SH-SY5Y (cell line): ENCODE measurements around the gene BSN.

Experiments
- GATA2 ChIP-seq: IDR thresholded peaks from 2 replicates; pipeline ENCODE4 v1.6.1; 2011; ENCODE audit warnings: mild to moderate bottlenecking, low read depth, low read length
- GATA3 ChIP-seq: IDR thresholded peaks from 2 replicates; pipeline ENCODE4 v1.6.1; 2011; ENCODE audit warnings: low read depth, mild to moderate bottlenecking, low read length, moderate library complexity

DNA sequence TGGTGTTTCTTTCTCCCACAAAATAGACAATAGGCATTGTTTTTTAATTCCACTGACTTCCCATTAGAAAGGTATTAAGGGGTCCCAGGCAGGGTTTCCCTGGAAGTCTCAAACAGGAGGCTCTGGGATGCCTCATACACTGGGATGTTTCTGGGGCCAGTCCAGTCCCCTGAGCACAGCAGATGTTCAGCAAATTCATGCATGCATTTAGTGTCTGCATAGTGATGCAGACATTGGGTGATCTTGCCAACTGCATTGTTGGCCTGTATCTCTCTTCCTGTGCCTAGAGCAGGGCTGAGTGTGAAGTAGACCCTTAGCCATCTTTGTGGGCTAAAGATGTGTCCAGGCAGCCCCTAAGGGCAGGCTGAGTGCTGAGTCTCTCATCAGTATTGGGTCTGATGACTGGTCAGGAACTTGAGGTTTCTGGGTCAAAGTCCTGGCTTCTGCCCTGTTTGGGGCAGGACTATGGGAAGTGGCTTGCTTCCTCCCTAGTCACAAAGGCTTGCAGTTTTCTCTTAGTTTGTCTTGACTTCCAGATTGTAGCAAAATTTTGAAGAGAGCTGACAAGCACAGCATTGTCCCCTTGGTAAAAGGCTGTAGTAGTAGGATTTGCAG, 56.5 kb downstream of the BSN start:
- TF ChIP-seq GATA2 (no peak), GATA3 (no peak)
